GM21528 (cell line): ENCODE measurements around the gene ACVR1B.
A peak's percentile ranks its signal among the peaks of the same experiment; 100 is the strongest.

ENCODE experiments used
- ATAC-seq: cut with Tn5 transposase; IDR thresholded peaks from one replicate; pipeline ENCODE4 v1.9.1; 2021; ENCODE audit warnings: mild to moderate bottlenecking, moderate library complexity; ENCODE audit not compliant: unreplicated experiment, low FRiP score

The ACVR1B gene

DNA sequence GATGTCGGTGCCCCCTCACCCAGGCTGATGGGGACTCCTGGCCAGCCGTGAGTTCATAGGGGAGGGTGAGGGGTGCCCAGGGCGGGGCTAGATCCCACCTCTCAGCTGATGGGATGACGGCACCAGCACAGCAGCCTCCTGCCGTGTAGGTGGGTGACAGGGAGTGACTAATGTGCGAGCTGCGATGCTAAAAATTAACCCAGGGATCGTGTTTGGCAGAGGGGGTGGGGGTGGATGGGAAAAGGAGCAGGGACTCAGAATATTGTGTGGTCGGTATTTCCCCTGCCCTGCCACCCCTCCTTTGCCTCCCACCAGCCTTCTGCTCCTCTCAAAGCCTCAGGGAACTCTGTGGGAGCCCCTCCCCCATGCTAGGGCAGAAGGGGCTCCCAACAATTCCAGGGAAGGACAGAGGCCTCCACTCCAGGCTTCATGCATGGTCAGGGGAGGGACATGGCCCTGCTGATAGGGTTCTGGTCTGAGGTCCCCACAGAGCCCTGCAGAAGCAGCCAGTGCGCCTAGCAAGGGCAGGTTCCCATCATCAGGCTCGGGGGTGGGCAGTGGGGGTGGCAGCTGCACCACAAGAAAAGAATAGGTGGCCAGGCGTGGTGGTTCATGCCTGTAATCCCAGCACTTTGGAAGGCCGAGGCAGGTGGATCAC lies 67.7 kb downstream of the ACVR1B start:
- ATAC-seq, result no peak

DNA sequence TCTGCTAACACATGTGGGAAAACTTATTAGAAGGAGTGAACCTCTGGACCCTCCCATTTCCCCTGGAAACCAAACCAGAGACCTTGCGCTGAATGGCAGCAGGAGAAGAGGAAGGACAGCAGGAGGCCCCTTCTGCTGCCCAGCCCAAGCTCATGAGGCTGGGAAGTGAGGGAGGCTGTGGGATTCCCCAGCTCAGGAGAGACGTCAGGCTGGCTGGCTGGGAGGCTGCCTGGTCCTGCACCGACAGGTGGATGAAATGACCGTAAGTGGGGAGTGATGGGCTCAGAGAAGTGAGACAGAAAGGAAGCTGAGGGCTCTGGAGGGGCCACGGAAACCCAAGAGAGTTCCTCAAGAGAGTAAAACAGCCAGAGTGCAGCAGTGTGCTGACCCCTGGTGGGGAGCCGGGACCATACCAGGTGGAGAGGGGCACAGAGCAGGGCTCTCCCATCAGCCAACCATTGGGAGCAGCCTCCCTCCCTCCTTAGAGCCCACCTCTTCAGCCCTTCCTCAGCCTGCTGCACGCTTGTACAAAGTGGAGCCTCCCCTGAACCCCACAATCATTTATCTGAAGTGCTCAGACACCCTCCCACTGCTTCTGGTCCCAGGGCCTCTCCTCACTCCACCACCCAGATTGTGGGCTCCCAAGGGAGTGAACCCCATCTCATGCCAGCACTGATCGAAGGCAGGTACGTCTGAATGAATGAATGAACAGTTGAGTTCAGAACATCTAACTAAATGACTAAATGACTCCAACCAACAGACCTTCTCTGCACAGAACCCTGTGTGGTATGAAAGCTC lies 69.2 kb downstream of the ACVR1B start:
- ATAC-seq, result no peak

DNA sequence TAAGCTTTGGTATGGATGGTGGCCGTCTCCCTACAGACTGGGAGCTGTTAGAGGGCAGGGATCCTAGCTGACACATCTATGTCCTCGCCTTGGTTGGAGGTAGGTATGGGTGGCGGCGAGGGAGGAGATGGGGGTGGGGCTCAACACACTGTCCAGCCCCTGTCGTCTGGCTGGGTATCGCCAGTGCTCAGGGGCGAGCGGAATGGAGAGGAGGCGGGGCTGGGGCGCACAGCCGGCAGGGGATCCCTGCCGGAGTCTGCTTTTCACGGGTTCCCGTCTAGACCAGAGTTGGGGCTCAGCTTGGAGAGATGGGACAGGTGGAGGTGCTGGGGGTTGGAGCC lies 71.3 kb downstream of the ACVR1B start:
- no peak for ATAC-seq

DNA sequence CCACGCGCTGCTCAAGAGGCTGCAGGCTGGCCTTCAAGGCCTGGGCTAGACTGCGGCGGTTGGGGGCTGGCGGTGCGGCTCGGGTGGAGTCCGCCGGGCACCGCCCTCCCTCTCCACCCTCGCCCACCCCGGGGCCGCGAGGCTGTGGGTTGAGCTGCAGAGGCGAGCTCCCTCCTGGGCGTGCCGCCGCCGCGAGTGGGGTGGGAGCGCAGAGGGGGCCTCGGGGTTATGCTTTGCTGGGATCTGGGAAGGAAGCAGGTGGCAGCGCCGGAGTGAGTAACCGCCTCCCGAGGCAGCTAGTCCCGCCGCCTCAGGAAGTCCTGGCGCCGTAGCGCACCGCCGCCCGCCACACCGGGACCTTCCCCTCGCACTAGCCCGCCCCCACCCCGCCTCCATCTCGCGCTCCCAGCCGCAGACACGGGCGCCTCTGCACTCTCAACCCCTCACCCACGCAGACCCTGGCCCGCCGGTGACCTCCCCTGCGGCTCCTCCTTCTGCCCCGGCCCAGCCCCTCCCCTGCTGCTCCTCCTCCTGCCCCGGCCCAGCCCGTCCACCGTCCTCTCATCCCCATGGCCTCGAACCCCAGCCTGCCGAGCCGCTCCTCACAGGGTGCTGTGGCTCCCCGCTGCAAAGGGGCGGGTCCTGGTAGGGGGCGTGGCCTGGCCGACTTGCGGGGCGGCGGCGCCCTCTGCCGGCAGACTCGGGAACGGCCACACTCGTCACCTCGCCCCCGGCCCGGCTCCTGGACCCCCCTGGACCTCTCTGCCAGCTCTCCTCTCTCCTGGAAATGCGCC lies 71.9 kb downstream of the ACVR1B start:
- ATAC-seq, result no peak

DNA sequence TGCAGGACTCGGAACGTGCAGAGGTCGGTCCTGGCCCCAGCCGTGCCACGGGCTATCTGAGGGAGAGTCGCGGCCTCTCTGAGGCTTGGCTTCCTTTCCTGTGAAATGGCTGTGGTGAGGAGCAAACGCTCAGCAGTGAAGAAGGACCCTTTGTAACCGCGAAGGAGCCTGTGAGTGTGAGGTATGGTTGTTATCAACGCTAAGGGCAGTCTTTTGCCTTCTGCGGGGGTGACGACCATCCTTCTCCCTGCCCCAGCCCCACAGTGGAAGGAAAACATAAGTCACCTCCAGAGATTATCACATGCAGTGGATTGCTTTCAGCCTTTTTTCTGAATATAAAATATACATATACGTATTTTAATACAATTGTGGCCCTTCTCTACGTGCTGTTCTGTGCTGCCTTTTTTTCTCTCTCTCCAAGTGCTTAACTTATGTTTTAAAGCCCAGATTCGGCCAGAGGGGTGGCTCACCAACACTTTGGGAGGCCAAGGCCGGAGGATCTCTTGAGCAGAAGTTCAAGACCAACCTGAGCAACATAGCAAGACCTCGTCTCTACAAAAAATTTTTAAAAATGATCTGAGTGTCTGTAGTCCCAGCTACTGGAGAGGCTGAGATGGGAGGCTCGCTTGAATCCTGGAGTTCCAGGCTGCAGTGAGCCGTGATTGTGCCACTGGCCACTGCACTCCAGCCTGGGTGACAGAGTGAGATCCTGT lies 72.6 kb downstream of the ACVR1B start:
- ATAC-seq, result no peak

DNA sequence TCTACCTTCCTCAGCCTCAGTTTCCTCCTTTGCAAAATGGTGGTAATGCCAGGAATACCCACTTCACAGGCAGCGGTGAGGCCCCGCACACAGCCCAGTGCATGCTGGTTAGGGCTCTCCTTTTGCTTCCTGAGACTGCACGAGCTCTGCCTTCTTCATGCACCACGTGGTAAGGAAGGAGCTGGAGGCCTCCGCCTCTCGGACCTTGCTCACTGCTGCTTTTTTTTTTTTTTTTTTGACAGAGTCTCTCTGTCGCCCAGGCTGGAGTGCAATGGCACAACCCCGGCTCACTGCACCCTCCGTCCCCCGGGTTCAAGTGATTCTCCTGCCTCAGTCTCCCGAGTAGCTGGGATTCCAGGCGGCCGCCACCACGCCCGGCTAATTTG lies 73.3 kb downstream of the ACVR1B start:
- ATAC-seq, result no peak

DNA sequence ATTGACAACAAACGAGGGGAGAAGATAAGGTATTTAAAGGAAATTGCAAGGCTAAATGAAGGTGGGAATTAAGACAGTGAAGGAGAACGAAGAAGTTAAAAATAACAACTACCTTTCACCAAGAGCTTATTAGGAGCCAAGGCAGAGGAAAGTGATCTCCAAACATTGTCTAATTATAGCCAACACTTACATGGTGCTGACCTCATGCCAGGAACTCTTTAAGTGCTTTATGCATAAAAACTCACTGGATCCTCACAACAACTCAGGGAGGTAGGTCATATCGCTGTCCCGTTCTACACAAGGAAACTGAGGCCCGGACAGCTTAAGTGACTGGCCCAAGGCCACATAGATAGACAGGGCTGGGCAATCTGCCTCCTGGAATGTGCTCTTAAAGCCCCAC lies 74.8 kb downstream of the ACVR1B start:
- no peak for ATAC-seq

DNA sequence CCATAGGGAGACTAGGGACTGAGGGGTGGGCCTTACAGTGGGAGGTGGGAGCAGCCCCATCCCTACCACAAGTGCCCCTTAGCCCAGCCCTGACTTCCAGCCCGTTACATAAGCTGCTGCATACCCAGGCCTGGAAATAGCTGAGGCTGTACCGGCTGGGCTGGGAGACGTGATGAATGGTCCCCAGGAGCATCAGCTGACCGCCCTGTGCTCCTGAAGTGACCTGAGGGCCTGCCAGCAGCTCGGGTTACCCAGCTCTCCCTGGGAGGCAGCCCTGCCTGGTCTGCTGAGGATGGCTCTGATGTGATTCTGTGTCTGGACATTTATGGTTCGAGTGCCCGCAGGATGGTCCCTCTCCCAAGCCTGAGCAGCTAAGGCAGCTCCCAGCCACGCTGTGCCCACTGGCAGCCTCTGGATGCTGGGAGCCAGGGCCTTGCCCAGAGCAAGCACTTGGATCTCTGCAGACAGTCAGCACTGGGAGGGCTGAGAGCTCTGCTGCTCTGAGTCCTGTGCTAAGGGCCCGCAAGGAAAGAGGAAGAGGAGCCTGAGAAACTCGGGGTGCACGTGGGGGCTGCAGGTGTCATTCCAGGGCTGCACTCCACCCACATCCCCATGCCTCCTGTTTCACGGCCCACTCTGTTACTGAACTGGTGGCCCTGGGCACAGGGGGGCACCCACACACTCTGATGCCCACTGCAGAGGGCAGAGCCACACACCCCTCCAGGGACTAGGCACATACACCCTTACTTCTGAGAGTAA lies 75.8 kb downstream of the ACVR1B start:
- no peak for ATAC-seq

DNA sequence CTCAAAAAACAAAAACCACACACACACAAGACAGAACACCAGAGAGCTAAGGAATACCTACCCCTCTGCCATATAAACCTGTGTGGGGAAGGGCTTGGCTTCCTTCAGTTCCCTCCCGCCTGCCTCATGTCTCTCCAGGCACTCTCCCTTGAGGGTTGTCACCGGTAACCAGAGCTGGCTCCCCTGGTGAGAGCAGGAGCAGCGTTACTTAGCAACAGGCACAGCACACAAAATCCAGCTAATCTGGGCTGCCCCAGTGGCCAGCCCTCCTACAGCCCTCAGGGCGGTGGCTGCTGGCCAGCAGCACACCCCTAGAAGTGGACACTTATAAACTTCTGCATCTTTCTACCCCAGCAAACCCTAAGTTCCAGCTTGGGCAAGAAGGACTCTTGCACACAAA lies 78.2 kb downstream of the ACVR1B start:
- no peak for ATAC-seq

DNA sequence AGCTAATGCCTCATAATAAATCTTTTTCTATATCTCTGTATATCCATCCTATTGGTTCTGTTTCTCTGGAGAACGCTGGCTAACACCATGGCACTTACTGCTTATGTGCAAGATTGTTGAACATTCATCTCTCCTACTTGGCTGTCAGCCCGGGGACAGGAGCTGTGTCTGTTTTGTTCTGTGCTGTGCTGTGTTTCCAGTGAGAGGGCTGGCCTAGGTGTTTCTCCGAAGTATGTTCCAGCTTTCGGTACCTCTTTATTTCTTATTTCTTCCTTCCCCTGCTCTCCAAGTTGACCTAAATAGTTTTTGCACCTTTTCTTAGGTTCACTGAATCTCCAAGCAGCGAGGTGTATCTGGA lies 80.9 kb downstream of the ACVR1B start:
- ATAC-seq, result no peak

DNA sequence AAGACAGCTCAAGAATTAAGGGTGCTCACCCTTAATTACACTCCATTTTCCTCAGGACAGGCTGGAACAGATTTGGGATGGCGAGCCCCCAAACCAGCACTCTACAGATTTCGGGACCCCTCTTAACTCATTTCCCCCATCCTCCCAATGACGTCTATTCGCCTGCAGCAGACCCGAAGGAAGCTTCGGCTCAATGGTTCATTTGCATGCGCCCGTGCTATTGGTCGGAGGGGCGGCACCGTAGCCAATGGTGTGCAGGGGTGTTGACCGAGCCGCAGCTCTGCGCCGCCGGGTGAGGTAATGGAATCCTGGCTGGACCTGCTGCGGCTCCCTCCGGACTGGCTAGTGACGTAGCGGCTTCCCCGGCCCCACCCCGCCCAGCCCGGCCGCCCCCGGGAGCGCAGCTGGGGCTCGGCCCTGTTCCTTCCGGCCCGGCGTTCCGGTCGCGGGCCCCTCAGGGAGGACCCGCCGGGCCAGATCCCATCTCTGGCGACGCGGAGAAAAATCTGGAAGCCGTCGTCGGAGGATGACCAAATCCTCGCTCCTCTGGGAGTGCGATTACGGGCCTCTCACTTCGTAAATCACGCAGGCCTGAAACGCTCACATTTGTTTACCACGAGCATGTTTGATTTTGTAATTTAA lies 81.4 kb downstream of the ACVR1B start:
- peak; percentile 91 for ATAC-seq

DNA sequence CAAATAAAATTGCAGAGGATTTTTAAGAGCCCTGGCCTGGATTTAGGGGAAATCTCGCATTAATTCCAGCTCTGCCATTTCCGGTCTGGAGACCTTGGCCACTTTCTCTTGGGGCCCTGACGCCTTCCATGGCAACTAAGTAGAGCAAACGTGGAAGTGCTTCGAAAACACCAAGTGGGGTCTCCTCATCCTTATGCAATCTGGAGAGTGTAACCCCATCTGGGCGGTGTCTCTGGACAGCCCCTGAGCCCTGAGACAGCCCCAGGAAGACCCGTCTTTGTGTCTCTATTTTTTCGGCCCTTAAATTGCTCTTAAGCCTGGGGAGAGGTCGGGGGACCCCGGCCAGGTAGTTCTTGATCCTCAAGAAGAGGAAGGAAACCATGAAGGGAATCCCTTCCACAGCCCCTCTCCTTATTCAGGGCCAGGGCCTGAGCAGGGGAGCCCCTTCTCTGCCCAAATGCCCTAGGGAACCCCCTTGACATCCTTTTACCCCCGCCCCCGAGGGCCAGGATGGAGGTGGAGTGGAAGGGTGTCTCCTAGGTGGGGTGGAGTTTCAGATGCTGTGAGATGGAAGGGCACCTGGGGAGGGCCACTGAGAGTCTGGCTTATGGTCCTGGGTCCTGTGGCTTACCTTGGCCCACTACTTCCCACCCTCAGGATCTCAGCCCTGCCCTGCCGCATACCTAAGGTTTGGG lies 82.1 kb downstream of the ACVR1B start:
- no peak for ATAC-seq

DNA sequence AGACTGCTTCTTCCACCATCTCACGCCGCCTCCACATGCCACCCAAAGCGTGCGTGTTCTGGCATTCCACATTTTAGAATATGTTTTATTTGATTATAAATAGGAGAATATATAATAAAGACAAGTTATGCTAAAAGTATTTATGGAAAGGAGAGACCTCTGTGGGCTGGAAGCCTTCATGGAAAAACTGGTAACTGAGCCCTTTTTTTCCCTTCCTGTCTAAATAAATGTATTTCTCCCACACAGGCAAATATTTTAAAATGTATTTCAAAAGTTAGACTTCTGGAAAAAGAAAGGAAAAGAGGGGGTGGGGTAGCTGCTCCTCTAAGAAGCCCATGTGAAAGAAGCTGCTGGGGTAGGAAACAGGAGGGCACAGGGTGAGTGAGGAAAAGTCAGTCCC lies 83.7 kb downstream of the ACVR1B start:
- ATAC-seq, result no peak

DNA sequence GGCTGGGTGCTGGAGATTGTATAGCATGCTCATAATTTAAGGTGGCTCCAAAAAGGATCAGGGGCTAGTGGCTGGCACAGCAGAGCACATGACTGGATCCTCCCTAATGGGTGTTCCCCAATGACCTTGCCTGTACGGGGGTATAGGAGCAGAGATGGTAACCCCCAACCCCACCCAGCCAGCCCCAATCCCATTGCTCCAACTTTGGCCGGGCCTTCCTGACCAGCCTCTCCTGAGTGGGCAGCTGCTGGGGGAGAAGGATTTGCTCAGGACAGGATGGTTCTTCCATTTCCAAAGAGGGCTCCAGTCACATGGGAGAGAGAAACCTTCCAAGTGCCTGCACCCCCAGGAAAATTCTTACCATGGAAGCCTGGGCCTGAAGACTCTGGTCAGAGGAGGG lies 84.4 kb downstream of the ACVR1B start:
- ATAC-seq, result no peak

DNA sequence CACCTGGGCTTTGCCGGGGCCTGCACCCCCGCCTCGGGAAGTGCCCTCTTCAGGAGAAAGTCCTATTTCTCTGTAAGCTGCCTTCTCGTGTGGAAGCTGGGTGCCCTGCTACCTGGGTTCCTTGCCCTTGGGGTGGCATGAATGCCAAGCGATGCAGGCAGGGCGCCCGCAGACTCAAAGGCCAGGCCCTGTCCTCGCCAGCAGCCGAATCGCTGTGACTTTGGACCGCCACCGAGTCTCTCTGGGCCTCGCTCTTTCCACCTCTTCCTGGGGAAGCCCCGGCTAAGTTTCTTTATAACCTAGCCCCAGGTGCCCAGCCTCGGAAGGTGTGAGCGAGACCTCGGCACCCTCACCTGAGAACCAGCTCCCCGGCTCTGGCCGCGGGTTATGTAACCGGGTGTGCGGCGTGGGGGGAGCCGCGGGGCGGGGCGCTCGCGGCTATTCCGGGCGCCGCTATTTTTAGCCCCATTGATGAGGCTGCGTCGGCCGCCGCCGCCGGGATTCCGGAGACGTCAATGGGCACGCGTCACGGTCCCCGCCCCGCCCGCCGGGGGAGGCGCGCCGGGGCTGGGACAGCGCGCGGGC lies 85.2 kb downstream of the ACVR1B start:
- peak; percentile 49 for ATAC-seq

DNA sequence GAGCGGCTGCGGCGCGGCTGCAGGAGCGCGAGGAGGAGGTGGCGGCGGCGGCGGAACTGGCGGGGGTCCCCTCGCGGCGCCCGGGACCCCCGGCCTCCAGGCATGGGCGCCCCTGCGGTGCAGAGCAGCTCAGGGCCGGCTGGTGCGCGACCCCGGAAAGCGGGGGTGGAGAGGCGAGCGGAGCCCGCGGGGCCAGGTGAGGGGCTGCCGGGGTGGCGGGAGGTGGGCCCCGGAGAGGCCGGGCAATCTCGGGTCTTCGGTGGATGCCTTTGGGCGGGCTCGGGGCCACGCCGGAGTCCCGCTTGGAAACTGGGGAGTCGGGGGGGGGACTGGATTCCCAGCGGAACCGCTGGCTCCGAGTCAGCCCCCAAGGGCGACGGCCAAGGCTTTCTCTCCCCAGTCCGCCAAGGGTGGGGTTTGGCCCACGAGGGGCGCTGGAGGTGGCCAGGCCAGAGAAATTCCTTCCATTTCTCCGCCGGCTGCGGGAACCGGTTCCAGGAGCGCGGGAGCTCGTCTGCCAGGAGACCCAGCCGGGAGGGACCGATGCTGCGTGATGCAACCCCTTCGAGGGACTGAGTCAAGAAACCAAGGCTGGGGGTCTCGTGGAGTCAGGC lies 85.9 kb downstream of the ACVR1B start:
- no peak for ATAC-seq

DNA sequence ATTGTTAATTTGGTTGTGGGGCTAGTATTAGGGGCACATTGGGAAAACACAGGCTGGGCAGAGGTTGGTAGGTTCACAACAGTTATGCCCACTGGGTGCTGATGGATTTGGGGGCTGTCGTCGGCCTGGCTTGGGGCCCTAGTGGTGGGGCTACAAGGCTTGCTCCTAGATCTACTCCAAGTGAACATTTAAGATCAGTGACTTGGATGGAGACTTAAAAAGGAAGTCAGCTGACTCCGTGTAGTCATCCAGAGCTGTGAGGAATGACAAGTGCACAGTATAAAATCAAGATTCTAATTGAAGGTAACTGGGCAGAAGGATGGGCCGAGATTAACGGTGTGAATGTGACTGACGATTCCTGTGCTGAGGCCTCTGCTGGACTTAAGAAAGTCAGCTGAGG lies 86.9 kb downstream of the ACVR1B start:
- no peak for ATAC-seq

DNA sequence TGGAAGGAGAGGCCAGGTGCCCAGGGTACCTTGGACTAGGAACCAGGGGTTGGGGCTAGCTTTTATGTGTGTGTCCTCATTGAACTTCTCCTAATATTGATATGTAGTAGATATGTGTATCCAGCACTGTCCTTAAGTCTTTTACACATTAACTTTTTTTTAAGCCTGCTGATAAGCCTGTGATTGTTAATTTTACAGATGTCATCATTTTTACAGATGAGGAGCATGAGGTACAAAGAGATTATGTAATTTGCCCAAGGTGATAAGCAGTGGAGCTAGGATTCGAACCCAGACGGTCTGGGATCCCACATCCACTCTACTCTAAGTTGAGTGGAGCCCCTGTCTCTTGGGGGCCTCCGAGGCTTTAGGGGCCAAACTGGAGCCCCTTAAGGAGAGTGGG lies 89.5 kb downstream of the ACVR1B start:
- no peak for ATAC-seq
